ENCODE measurements around the gene YEATS4.

The YEATS4 gene

DNA sequence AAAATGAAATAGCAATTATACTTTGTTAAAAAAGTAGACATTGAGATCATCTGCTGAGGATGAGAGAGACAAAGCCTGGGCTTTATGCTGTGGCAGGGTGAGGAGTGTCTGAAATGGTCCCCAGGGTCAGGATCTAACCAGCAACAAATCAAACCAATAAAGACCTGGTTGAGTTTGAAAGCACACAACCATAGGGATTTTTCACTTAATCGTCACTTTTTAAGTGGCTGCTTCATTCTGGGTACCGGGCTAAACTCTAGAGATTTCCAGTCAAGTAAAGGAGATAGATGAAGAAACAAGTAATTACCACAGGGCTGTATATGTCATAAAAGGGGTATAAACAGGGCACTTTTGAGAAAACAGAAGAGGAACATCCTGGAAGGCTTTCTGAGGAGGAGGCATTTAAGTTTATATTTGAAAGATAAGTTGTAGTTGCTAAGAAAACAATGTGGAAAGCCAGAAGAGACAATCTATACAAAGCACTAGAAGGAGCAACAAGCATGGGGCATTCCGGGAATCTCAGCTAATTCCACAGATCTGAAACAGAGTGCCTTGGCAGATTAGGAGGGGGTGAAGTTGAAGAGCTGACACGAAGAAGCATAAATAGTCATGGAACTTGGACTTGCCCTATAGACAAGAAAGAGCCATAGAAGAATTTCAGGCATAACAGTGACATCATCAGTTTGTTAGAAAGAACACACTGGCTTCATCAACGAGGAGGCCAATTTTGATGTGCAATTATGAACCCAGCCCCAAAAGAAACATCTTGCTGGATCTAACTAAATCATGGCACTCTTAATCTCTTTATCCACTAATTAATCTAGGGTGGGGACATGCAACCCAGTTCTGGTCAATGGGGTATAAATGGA lies 63.7 kb downstream of the YEATS4 start:
- no peak for TF ChIP-seq GATA2 (IDR thresholded peaks at IDR 0.05; ENCODE audit: low read depth, low read length)
- TF ChIP-seq GATA3 (IDR thresholded peaks at IDR 0.05; ENCODE audit: low read depth, low read length), result no peak

- no peak for TF ChIP-seq GATA3 (IDR thresholded peaks at IDR 0.05; ENCODE audit: low read depth, low read length)
- TF ChIP-seq GATA2 (IDR thresholded peaks at IDR 0.05; ENCODE audit: low read depth, low read length), result no peak
These were observed 65.9 kb downstream of the YEATS4 start for GRCh38 chr12:69425417-69425816.

GRCh38 chr12:69428351-69429073 lies 69.0 kb downstream of the YEATS4 start:
- TF ChIP-seq GATA2 (IDR thresholded peaks at IDR 0.05; ENCODE audit: low read depth, low read length), result no peak
- TF ChIP-seq GATA3 (IDR thresholded peaks at IDR 0.05; ENCODE audit: low read depth, low read length), result no peak

GRCh38 chr12:69430942-69431590 lies 71.5 kb downstream of the YEATS4 start:
- TF ChIP-seq GATA3 (IDR thresholded peaks at IDR 0.05; ENCODE audit: low read depth, low read length), result no peak

- TF ChIP-seq GATA3 (IDR thresholded peaks at IDR 0.05; ENCODE audit: low read depth, low read length) (no peak), GATA2 (IDR thresholded peaks at IDR 0.05; ENCODE audit: low read depth, low read length) (no peak)
These were observed 72.2 kb downstream of the YEATS4 start for GRCh38 chr12:69431591-69432222.

GRCh38 chr12:69433653-69434052 lies 74.1 kb downstream of the YEATS4 start:
- TF ChIP-seq GATA3 (IDR thresholded peaks at IDR 0.05; ENCODE audit: low read depth, low read length) (no peak), GATA2 (IDR thresholded peaks at IDR 0.05; ENCODE audit: low read depth, low read length) (no peak)

DNA sequence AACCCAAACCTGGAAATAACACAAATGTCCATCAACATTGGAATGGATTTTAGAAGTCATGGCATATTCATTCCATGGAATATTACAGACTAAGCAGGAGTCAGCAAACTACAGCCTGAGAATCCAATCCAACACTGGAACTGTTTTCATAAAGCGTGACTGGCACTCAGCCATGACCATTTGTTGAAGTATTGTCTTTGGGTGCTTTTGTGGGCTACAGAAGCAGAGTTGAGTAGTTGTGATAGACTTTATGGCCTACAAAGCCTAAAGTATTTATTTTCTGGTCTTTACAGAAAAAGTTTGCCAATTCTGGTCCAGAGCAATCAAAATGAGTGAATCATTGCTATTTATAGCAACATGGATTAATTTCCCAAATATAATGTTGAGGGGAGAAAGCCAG lies 76.1 kb downstream of the YEATS4 start:
- no peak for TF ChIP-seq GATA3 (IDR thresholded peaks at IDR 0.05; ENCODE audit: low read depth, low read length)

GRCh38 chr12:69437073-69437472 lies 77.5 kb downstream of the YEATS4 start:
- TF ChIP-seq GATA2 (IDR thresholded peaks at IDR 0.05; ENCODE audit: low read depth, low read length), result no peak
- no peak for TF ChIP-seq GATA3 (IDR thresholded peaks at IDR 0.05; ENCODE audit: low read depth, low read length)

DNA sequence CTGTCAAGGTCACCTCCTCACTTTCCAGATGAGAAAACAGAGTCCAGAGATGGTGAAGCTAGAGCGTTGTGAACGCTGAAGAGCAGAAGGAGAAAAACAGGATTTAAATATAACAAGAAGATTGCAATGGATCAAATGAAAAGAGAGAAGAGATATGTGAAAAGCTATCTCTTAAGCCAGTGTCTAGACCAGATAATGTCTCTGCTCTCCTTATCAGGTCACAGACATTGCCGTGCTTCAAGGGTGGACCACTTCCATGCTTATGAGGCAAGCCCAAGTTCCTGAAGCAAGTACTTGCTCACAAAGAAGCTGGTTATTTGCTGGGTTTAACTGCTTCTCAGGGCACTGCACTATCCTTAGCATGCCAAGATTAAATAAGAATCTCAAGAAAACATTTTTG lies 79.0 kb downstream of the YEATS4 start:
- TF ChIP-seq GATA2 (IDR thresholded peaks at IDR 0.05; ENCODE audit: low read depth, low read length), result no peak
- no peak for TF ChIP-seq GATA3 (IDR thresholded peaks at IDR 0.05; ENCODE audit: low read depth, low read length)

DNA sequence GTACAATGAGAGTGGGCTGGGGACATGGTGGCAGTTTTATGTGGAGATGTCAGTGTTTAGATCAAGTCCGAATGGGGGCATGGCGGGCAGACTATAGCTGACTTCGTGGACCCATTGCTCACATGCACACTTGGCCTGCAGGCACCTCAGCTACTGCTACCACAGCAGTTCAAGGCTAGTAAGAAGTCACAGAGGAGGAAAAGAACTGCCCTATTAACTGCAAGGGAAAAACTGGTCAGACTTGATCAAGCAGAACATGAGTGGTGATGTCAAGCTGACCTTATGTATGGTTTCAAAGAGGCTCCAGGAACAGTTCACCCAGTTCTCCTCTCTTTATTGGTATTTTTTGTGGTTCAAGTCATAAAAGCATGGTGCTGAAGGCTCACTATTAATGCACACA lies 80.5 kb downstream of the YEATS4 start:
- TF ChIP-seq GATA3 (IDR thresholded peaks at IDR 0.05; ENCODE audit: low read depth, low read length) (no peak), GATA2 (IDR thresholded peaks at IDR 0.05; ENCODE audit: low read depth, low read length) (no peak)

Measured in SH-SY5Y (cell line).